ENCODE data around the gene SKIL.
A peak's percentile ranks its signal among the peaks of the same experiment; 100 is the strongest.

Gene SKIL

DNA sequence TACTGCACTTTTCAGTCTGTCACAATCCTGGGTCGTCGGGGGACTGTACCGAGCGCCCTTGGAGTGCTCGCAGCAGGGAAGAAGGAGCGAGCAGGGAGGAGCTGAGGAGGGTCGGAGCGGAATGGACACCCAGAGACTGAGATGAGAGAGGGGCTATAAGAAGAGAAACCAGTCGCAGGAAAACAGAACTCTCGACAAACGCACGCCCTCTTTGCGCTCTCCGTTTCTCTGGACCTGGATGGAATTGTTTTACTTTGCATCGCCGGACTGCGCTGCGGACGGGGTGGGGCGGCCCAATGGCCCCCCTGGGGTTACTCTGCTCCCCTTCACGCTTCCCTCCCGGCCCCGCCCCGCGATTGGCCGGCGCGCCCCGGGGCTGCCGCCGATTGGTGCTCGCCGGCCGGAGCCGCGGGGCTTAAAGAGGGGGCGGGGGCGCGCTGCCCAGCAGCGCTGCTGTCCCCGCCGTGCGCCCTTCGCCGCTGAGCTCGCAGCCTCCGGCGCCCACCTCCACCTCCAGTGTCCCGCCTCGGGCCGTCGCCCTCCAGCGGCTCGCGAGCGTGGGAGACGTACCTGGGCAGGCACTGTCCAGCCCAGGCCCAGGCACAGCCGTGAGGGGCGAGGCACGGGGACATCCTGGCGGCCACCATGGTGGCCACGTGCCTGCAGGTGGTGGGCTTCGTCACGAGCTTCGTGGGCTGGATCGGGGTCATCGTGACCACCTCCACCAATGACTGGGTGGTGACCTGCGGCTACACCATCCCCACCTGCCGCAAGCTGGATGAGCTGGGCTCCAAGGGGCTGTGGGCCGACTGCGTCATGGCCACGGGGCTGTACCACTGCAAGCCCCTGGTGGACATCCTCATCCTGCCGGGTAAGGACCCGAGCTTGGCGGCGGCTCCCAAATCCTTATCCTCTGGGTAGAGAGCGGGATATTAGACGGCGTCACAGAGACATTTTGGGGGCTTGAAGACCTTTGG is 61.2 kb downstream of the SKIL start, which contains the start of gene CLDN11:
CLDN11 (plus strand) TSS at position 447 of the 977 bp plus-strand sequence; CDS start at position 646, 199 bp downstream.
- H3K36me3 ChIP-seq (replicated peaks), result peaks cover 5% of the 10 kb centered on the region
- TF ChIP-seq, protein P1, sequence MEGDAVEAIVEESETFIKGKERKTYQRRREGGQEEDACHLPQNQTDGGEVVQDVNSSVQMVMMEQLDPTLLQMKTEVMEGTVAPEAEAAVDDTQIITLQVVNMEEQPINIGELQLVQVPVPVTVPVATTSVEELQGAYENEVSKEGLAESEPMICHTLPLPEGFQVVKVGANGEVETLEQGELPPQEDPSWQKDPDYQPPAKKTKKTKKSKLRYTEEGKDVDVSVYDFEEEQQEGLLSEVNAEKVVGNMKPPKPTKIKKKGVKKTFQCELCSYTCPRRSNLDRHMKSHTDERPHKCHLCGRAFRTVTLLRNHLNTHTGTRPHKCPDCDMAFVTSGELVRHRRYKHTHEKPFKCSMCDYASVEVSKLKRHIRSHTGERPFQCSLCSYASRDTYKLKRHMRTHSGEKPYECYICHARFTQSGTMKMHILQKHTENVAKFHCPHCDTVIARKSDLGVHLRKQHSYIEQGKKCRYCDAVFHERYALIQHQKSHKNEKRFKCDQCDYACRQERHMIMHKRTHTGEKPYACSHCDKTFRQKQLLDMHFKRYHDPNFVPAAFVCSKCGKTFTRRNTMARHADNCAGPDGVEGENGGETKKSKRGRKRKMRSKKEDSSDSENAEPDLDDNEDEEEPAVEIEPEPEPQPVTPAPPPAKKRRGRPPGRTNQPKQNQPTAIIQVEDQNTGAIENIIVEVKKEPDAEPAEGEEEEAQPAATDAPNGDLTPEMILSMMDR (IDR thresholded peaks at IDR 0.05; ENCODE audit: low read depth, low read length, missing control alignments), result peak; percentile 48
- no peak for DNase-seq
- no peaks in the 10 kb centered on the region for H3K27me3 ChIP-seq (replicated peaks)
- H3K27ac ChIP-seq, result peak within 1 kb of the TSS; percentile 56
- in situ Hi-C loops (cut with HindIII; ENCODE audit: low pct_ligation_motif_present, low sequenced_read_pairs), result no loop called here
- peak within 1 kb of the TSS; percentile 72 for H3K4me3 ChIP-seq (ENCODE audit: low read depth, low read length)

DNA sequence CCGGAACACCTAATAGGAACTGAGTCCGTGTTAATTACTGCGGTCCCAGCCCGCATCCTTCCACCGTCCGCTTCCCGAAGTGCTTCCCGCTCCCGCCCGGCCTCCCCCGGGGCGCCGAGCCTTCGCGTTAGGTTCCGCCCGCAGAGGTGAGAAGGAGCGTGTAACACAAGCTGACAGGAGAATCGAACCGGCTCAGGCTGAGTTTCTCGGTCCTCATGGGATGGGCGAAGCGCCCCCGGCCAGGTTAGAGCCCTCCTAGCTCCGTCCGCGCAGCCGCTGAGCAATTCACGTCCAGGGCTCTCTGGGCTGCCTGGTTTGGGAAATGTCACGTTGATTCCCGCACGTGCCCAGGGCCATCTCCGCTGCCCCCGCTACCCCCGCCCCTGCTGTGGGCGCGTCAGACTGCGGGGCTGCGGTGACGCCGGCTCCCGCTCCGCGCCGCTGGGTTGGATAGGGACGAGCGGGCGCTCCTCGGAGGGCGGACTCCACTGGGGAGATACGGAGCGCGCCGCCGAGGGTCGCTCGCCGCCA is 62.1 kb downstream of the SKIL start:
- TF ChIP-seq, protein P1 (IDR thresholded peaks at IDR 0.05; ENCODE audit: low read depth, low read length, missing control alignments), result no peak
- no peak for DNase-seq
- Histone ChIP-seq H3K27ac (peak overlapping the region; percentile 56), H3K27me3 (replicated peaks) (no peaks in the 10 kb centered on the region), H3K36me3 (replicated peaks) (peaks cover 11% of the 10 kb centered on the region), H3K4me3 (ENCODE audit: low read depth, low read length) (peak overlapping the region; percentile 72)
- in situ Hi-C loops (cut with HindIII; ENCODE audit: low pct_ligation_motif_present, low sequenced_read_pairs), result no loop called here

DNA sequence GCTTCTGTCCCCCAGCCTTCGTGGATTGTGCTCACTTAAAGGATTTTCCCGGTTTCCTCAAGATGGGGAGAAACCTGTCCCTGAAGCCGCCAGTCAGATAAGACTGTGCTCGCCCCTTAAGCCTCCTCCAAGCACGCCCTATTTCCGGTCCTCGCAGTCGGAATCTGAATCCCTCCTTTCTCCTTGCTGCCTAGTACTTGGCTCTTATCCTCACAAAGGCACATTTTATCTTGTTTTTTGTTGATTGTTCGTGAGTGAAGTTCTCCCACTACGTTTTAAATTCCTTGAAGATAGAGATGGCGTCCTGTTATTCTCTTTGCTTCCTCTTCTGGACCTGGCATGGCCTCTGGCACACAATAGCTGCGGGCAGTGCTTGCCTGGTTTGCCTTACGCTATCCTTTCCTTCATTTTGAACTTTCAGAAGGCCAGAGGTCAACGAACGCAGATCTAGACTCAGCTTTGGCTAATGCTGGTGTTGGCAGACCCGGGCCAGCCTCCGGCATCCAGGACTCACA is 62.8 kb downstream of the SKIL start:
- no peak for DNase-seq
- H3K4me3 ChIP-seq (ENCODE audit: low read depth, low read length), result peak overlapping the region; percentile 72
- in situ Hi-C loops (cut with HindIII; ENCODE audit: low pct_ligation_motif_present, low sequenced_read_pairs), result no loop called here
- H3K27ac ChIP-seq, result peak overlapping the region; percentile 56
- H3K27me3 ChIP-seq (replicated peaks), result no peaks in the 10 kb centered on the region
- TF ChIP-seq, protein P1 (IDR thresholded peaks at IDR 0.05; ENCODE audit: low read depth, low read length, missing control alignments), result no peak
- H3K36me3 ChIP-seq (replicated peaks), result peaks cover 17% of the 10 kb centered on the region

DNA sequence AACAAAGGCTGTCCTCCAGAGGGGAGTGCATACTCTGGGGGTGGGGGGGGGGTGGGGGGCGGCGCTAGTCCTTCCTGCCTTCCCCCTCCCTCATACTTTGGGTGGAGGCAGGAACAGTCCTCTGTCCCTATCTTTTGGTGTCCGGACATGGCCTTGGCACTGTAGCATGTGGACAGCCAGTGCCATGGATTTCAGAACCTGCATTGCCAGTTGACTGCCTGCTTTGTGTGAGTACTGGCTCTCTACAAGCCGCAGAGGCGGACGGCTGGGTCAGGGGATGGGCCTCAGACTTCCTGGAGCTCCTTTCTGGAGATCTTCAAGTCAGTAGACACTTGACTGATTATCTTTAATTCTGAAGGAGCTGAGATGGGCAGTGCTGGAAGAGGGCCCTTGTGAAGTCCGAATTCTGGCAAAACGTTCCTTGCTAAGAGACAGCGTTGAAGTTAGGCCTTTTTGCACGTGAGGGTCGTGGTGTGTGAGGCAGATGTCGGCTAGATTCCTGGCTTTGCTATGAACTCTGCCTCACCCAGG is 63.7 kb downstream of the SKIL start:
- H3K27me3 ChIP-seq (replicated peaks), result no peaks in the 10 kb centered on the region
- H3K4me3 ChIP-seq (ENCODE audit: low read depth, low read length), result peak overlapping the region; percentile 72
- TF ChIP-seq, protein P1 (IDR thresholded peaks at IDR 0.05; ENCODE audit: low read depth, low read length, missing control alignments), result no peak
- peak overlapping the region; percentile 9 for H3K27ac ChIP-seq
- no peak for DNase-seq
- H3K36me3 ChIP-seq (replicated peaks), result peaks cover 25% of the 10 kb centered on the region
- in situ Hi-C loops (cut with HindIII; ENCODE audit: low pct_ligation_motif_present, low sequenced_read_pairs), result no loop called here

DNA sequence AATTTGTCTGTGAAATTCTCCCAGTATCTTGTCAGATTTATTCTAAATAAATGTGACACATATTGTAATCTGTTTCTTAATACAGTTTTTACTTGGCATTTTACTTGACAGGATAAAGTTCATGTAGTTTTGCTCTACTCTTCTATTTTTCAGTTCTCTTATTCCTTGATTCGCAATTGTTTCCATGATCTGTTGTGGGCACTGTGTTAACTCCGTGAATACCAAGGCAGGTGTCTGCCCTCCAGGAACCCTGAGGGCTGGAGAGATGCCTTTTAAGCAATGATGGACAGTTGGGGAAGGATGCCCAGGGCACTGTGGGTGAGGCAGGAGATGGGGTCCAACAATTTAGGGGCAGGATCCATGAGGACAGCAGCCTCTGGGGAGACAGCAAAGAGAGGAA is 64.2 kb downstream of the SKIL start:
- in situ Hi-C loops (cut with HindIII; ENCODE audit: low pct_ligation_motif_present, low sequenced_read_pairs), result no loop called here
- H3K27me3 ChIP-seq (replicated peaks), result no peaks in the 10 kb centered on the region
- no peak overlapping the region for H3K27ac ChIP-seq
- H3K36me3 ChIP-seq (replicated peaks), result peaks cover 27% of the 10 kb centered on the region
- no peak for DNase-seq
- TF ChIP-seq, protein P1 (IDR thresholded peaks at IDR 0.05; ENCODE audit: low read depth, low read length, missing control alignments), result no peak
- peak overlapping the region; percentile 20 for H3K4me3 ChIP-seq (ENCODE audit: low read depth, low read length)
